PFSK-1 (cell line): ENCODE results near the gene HSF5.

Source experiments
- FOXP2 ChIP-seq: optimal IDR thresholded peaks from 2 replicates; pipeline ENCODE3; 2011; ENCODE audit warnings: borderline replicate concordance, control low read depth, inconsistent platforms; ENCODE audit not compliant: insufficient read depth; ENCODE audit errors: extremely low read length, extremely low read depth
- POLR2AphosphoS5 ChIP-seq: IDR thresholded peaks from 2 replicates; pipeline ENCODE4 v1.6.1; 2012; ENCODE audit warnings: low read depth, mild to moderate bottlenecking, control low read depth, low read length, moderate library complexity
- SIN3A ChIP-seq: IDR thresholded peaks from 2 replicates; pipeline ENCODE4 v1.6.1; 2012; ENCODE audit warnings: mild to moderate bottlenecking, low read length, moderate library complexity, borderline replicate concordance; ENCODE audit not compliant: insufficient read depth
- TAF1 ChIP-seq: IDR thresholded peaks from 2 replicates; pipeline ENCODE4 v1.6.1; 2012; ENCODE audit warnings: low read length, control low read depth, borderline replicate concordance; ENCODE audit not compliant: insufficient read depth
- TF ChIP-seq, protein P1 (sequence below), 2 experiments: IDR thresholded peaks; 2 replicates each; pipeline versions ENCODE4 v1.6.1 to v1.8.0; 2011 to 2012; ENCODE audit warnings: low read depth in 2 of 2, low read length in 2 of 2, control low read depth in 1 of 2, inconsistent platforms in 1 of 2, mild to moderate bottlenecking in 1 of 2, moderate library complexity in 1 of 2; ENCODE audit not compliant: insufficient read depth in 1 of 2

HSF5 gene

DNA sequence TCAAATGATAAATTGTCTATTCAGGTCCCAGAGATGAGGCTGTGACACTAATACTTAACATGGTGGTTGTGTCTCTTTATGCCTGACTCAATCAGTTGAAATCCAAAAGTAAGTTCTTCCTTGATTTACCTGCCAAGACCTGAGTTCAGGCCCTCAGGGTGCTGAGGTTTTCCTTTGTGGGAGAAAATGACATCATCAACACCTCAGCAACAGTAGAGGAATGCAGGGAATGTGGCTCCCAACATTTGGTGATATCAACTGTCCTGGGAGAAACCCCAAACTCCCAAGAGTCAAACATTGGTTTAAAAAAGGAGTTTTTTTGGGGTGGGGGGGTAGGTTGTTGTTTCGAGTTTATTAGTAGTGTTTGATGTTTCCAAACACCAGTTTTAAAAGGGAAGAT, 85.5 kb downstream of the HSF5 start:
- TF ChIP-seq, protein P1, sequence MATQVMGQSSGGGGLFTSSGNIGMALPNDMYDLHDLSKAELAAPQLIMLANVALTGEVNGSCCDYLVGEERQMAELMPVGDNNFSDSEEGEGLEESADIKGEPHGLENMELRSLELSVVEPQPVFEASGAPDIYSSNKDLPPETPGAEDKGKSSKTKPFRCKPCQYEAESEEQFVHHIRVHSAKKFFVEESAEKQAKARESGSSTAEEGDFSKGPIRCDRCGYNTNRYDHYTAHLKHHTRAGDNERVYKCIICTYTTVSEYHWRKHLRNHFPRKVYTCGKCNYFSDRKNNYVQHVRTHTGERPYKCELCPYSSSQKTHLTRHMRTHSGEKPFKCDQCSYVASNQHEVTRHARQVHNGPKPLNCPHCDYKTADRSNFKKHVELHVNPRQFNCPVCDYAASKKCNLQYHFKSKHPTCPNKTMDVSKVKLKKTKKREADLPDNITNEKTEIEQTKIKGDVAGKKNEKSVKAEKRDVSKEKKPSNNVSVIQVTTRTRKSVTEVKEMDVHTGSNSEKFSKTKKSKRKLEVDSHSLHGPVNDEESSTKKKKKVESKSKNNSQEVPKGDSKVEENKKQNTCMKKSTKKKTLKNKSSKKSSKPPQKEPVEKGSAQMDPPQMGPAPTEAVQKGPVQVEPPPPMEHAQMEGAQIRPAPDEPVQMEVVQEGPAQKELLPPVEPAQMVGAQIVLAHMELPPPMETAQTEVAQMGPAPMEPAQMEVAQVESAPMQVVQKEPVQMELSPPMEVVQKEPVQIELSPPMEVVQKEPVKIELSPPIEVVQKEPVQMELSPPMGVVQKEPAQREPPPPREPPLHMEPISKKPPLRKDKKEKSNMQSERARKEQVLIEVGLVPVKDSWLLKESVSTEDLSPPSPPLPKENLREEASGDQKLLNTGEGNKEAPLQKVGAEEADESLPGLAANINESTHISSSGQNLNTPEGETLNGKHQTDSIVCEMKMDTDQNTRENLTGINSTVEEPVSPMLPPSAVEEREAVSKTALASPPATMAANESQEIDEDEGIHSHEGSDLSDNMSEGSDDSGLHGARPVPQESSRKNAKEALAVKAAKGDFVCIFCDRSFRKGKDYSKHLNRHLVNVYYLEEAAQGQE (IDR thresholded peaks at IDR 0.05; ENCODE audit: insufficient read depth in 1 of 2, low read depth in 2 of 2, low read length in 2 of 2): no peak
- TF ChIP-seq FOXP2 (no peak), TAF1 (no peak), SIN3A (no peak), POLR2AphosphoS5 (no peak)

DNA sequence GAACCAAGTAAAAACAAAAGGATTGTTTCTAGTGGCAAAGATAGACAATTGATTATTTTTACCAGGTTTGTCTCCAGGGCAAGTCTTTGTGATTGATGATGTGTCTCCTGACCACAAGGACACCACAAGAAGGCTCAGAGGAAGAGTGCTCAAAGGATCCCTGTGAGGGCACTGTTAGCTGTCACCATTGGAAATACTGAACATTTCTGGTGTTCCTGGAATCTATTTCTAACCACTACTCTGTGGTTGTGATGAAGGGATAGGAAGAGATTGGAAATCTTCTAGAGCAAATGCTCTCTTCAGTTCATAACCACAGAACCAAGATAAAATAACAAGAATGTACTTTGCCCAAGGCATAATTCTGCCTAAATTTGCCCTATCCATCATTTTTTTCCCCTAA, 86.2 kb downstream of the HSF5 start:
- TF ChIP-seq, protein P1 (IDR thresholded peaks at IDR 0.05; ENCODE audit: insufficient read depth in 1 of 2, low read depth in 2 of 2, low read length in 2 of 2): no peak
- TF ChIP-seq TAF1: no peak
- no peak for TF ChIP-seq SIN3A
- no peak for TF ChIP-seq POLR2AphosphoS5
- TF ChIP-seq FOXP2: no peak

DNA sequence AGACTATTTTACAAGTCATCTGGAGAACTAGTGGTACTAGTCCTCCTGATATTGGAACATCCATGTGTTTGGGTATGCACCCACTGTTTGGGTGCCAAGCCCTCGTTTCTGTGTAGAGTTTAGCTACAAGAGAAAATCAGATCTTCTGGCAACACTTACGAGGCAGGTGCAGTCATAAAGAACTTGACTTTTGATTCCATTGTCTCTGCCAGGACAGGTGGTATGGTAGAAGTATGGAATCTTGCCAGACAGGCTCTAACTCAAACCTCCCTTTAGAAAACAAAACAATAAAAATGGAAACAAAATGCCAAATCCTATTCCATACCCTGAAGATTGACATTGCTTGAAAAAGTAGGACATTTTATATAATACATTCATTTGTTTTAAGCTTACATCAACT, 86.9 kb downstream of the HSF5 start:
- no peak for TF ChIP-seq POLR2AphosphoS5
- no peak for TF ChIP-seq FOXP2
- TF ChIP-seq, protein P1 (IDR thresholded peaks at IDR 0.05; ENCODE audit: insufficient read depth in 1 of 2, low read depth in 2 of 2, low read length in 2 of 2): no peak
- no peak for TF ChIP-seq SIN3A
- TF ChIP-seq TAF1: no peak

DNA sequence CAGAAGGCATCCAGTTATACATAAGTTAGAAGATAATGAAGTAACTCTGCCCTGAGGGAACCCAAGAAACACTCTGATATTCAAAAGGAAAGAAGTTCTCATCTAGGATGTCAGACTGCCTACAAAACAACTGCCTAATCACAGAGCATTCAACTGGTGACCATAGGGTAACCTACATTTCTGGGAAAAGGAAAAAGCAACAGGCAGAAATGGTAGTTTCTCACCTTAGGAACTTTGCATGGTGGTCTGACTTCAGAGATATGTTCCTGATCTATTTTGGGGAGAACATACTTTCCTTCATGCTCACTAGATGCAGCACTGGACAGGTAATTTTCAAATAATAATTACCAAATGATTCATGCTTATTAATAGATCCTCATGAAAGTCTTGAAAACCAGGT, 87.4 kb downstream of the HSF5 start:
- TF ChIP-seq SIN3A (no peak), TAF1 (no peak), POLR2AphosphoS5 (no peak), FOXP2 (no peak)
- TF ChIP-seq, protein P1 (IDR thresholded peaks at IDR 0.05; ENCODE audit: insufficient read depth in 1 of 2, low read depth in 2 of 2, low read length in 2 of 2): no peak

DNA sequence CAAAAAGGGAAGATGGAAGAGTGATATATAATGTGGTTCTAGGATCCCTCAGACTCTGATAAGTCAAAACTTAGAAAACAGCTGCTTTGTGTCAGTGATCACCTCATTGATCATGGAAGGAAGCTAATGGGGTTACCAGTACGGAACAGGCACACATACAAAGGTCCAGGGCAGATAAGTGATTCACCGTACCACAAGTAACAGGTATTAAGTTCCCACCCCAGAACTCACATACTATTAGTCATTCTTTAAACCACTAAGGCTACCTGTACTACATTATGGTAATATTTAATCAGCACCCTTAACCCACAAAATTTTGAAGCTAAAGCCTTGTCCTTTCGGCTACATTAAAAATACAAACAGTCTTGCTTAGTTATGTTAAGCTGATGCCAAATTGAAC, 88.2 kb downstream of the HSF5 start:
- TF ChIP-seq FOXP2 (no peak), TAF1 (no peak), SIN3A (no peak), POLR2AphosphoS5 (no peak)
- TF ChIP-seq, protein P1 (IDR thresholded peaks at IDR 0.05; ENCODE audit: insufficient read depth in 1 of 2, low read depth in 2 of 2, low read length in 2 of 2): no peak
